OCI-LY1 (cell line): ENCODE measurements around the gene DNAJC25.

Experiments used
- H2AFZ ChIP-seq: fragments of 200-600 bp; sonication (generic), shearing (Covaris generic); 2 replicates; pipeline ENCODE4 v1.6.0; 2014; ENCODE audit warnings: antibody characterized with exemption, mild to moderate bottlenecking, low read length
- H3F3A ChIP-seq: fragments of 200-600 bp; sonication (generic), shearing (Covaris generic); 2 replicates; pipeline ENCODE4 v1.6.0; 2014; ENCODE audit warnings: mild to moderate bottlenecking, antibody characterized with exemption, low read length, moderate library complexity; ENCODE audit not compliant: insufficient read depth
- H3K27ac ChIP-seq: fragments of 200-600 bp; sonication (generic); 2 replicates; pipeline ENCODE4 v1.5.1; 2014; ENCODE audit warnings: low read length, mixed run types, mild to moderate bottlenecking, low read depth; ENCODE audit not compliant: poor library complexity, severe bottlenecking
- H3K27me3 ChIP-seq: fragments of 200-600 bp; sonication (generic); 2 replicates; pipeline ENCODE4 v1.6.0; 2014; ENCODE audit warnings: antibody characterized with exemption, mild to moderate bottlenecking, low read length, moderate library complexity; ENCODE audit not compliant: insufficient read depth
- H3K36me3 ChIP-seq: fragments of 200-600 bp; sonication (generic); 2 replicates; pipeline ENCODE4 v1.6.1; 2014; ENCODE audit warnings: mild to moderate bottlenecking, antibody characterized with exemption, low read length, moderate library complexity, mixed read lengths; ENCODE audit not compliant: insufficient read depth
- H3K4me1 ChIP-seq: fragments of 200-600 bp; sonication (generic); 2 replicates; pipeline ENCODE4 v1.5.1; 2014; ENCODE audit warnings: mild to moderate bottlenecking, low read length, moderate library complexity; ENCODE audit not compliant: insufficient read depth, severe bottlenecking
- H3K4me2 ChIP-seq: fragments of 200-600 bp; sonication (generic), shearing (Covaris generic); 2 replicates; pipeline ENCODE4 v1.6.1; 2014; ENCODE audit warnings: low read length
- H3K4me3 ChIP-seq: fragments of 200-600 bp; sonication (generic); 2 replicates; pipeline ENCODE4 v1.5.1; 2014; ENCODE audit warnings: low read length, low read depth, mild to moderate bottlenecking, mixed read lengths; ENCODE audit not compliant: poor library complexity, severe bottlenecking
- H3K79me2 ChIP-seq: fragments of 200-600 bp; shearing (Covaris generic); 2 replicates; pipeline ENCODE4 v1.6.1; 2016; ENCODE audit warnings: mixed run types, low read length, mixed read lengths; ENCODE audit not compliant: insufficient read depth
- H3K9ac ChIP-seq: fragments of 200-600 bp; sonication (generic), shearing (Covaris generic); 2 replicates; pipeline ENCODE4 v1.6.1; 2014; ENCODE audit warnings: mild to moderate bottlenecking, low read length, mixed read lengths
- H3K9me2 ChIP-seq: fragments of 200-600 bp; sonication (generic), shearing (Covaris generic); 2 replicates; pipeline ENCODE4 v1.6.1; 2014; ENCODE audit warnings: low read depth, mild to moderate bottlenecking, low read length, mixed read lengths
- H3K9me3 ChIP-seq: fragments of 200-600 bp; shearing (Covaris generic); 2 replicates; pipeline ENCODE4 v1.6.1; 2014; ENCODE audit warnings: low read length, mixed read lengths
- H4K20me1 ChIP-seq: fragments of 200-600 bp; sonication (generic), shearing (Covaris generic); 2 replicates; pipeline ENCODE4 v1.6.0; 2016; ENCODE audit warnings: mild to moderate bottlenecking, low read length; ENCODE audit not compliant: insufficient read depth
- CTCF ChIP-seq: fragments of 200-600 bp; sonication (generic), shearing (Covaris generic); IDR thresholded peaks from 2 replicates; pipeline ENCODE4 v1.5.1; 2017; ENCODE audit warnings: mild to moderate bottlenecking, antibody characterized with exemption, low read length, moderate library complexity, mixed read lengths
- EZH2 ChIP-seq: fragments of 200-600 bp; sonication (generic), shearing (Covaris generic); IDR thresholded peaks from 2 replicates; pipeline ENCODE4 v1.8.0; 2017; ENCODE audit warnings: borderline replicate concordance, mixed run types, mild to moderate bottlenecking, antibody characterized with exemption, low read length, moderate library complexity, mixed read lengths

The DNAJC25 gene

GRCh38 chr9:111644195-111644772, 13.2 kb downstream of the DNAJC25 start:
- Histone ChIP-seq H3K4me3 (no peak overlapping the region), H3F3A (no peaks in the 10 kb centered on the region), H3K9ac (no peak overlapping the region), H3K79me2 (peaks cover 8% of the 10 kb centered on the region), H3K9me2 (no peaks in the 10 kb centered on the region), H2AFZ (no peak overlapping the region), H3K36me3 (peaks cover 54% of the 10 kb centered on the region), H4K20me1 (no peaks in the 10 kb centered on the region), H3K27ac (no peak overlapping the region), H3K4me2 (no peak overlapping the region), H3K4me1 (no peaks in the 10 kb centered on the region), H3K27me3 (no peaks in the 10 kb centered on the region), H3K9me3 (no peaks in the 10 kb centered on the region)
- TF ChIP-seq EZH2 (no peak), CTCF (no peak)

- peaks cover 4% of the 10 kb centered on the region; the same call in 1 of the 2 replicates for H3K79me2 ChIP-seq
Measured at GRCh38 chr9:111645806-111646205, 14.7 kb downstream of the DNAJC25 start.

DNA sequence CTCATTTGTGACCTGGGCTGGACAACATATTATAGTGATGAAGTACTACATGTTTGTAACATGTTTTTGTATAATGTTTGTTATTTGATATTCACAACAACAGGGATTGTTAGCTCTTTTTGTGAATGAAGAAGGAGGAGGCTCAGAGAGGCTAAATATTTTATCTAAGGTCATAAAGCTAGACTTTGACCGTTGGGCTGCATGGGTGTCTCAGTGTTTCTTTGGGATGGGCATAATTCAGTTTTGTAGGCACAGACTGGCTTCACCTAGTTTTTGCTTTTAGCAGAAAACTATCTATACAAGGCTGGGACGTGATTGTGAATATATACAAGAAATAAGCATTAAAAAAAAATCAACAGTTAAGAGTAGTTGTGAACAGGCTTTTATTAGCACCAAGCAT, 15.3 kb downstream of the DNAJC25 start:
- TF ChIP-seq CTCF (no peak), EZH2 (no peak)
- Histone ChIP-seq H2AFZ (no peak overlapping the region), H3K4me1 (no peaks in the 10 kb centered on the region), H3K27ac (no peak overlapping the region), H3K79me2 (peaks cover 4% of the 10 kb centered on the region; the same call in 1 of the 2 replicates), H4K20me1 (no peaks in the 10 kb centered on the region), H3K9me2 (no peaks in the 10 kb centered on the region), H3K4me3 (no peak overlapping the region), H3K27me3 (no peaks in the 10 kb centered on the region), H3K9me3 (no peaks in the 10 kb centered on the region), H3K9ac (no peak overlapping the region), H3F3A (no peaks in the 10 kb centered on the region), H3K4me2 (no peak overlapping the region), H3K36me3 (peaks cover 69% of the 10 kb centered on the region)

More at GRCh38 chr9:111645806-111646205, 14.7 kb downstream of the DNAJC25 start:
- no peaks in the 10 kb centered on the region for H3K9me3 ChIP-seq
- no peak overlapping the region for H2AFZ ChIP-seq
- no peak overlapping the region for H3K9ac ChIP-seq
- H3F3A ChIP-seq, result no peaks in the 10 kb centered on the region
- no peak overlapping the region for H3K4me3 ChIP-seq
- no peaks in the 10 kb centered on the region for H3K9me2 ChIP-seq
- H3K4me1 ChIP-seq, result no peaks in the 10 kb centered on the region
- no peaks in the 10 kb centered on the region for H4K20me1 ChIP-seq
- H3K4me2 ChIP-seq, result no peak overlapping the region
- peaks cover 68% of the 10 kb centered on the region for H3K36me3 ChIP-seq
- no peak overlapping the region for H3K27ac ChIP-seq
- H3K27me3 ChIP-seq, result no peaks in the 10 kb centered on the region
- TF ChIP-seq CTCF (no peak), EZH2 (no peak)
